ENCODE data around the gene RARA.

GRCh38 chr17:40341808-40342503 lies 33.0 kb downstream of the RARA start:
- TF ChIP-seq, protein P1, sequence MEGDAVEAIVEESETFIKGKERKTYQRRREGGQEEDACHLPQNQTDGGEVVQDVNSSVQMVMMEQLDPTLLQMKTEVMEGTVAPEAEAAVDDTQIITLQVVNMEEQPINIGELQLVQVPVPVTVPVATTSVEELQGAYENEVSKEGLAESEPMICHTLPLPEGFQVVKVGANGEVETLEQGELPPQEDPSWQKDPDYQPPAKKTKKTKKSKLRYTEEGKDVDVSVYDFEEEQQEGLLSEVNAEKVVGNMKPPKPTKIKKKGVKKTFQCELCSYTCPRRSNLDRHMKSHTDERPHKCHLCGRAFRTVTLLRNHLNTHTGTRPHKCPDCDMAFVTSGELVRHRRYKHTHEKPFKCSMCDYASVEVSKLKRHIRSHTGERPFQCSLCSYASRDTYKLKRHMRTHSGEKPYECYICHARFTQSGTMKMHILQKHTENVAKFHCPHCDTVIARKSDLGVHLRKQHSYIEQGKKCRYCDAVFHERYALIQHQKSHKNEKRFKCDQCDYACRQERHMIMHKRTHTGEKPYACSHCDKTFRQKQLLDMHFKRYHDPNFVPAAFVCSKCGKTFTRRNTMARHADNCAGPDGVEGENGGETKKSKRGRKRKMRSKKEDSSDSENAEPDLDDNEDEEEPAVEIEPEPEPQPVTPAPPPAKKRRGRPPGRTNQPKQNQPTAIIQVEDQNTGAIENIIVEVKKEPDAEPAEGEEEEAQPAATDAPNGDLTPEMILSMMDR (IDR thresholded peaks at IDR 0.05) = no peak
- TF ChIP-seq EP300 (IDR thresholded peaks at IDR 0.05) = no peak
- TF ChIP-seq POLR2A (IDR thresholded peaks at IDR 0.05) = peak in 1 of 4 donors; percentile 64
- TF ChIP-seq POLR2AphosphoS5 (IDR thresholded peaks at IDR 0.05) = peak; percentile 71 to 76 (median 74)

Data from stomach (tissue), 4 donors.